Panc1 (cell line): Measurements from ENCODE around the gene HPCAL1. TPM values are rescaled to one million over a fixed set of nuclear protein-coding genes. Genes with fewer than 3 reads are reported as not detected.
A peak's percentile ranks its signal among the peaks of the same experiment; 100 is the strongest.

ENCODE experiments used
- ATAC-seq: fragments of 200-7000 bp; cut with Tn5 transposase; 2 replicates; pipeline ENCODE4 v1.9.1; 2020; ENCODE audit warnings: mild to moderate bottlenecking, moderate library complexity
- BruUV-seq: library from RNA; stranded (reverse); fragments of 400-500 nt; replicated peaks from 2 replicates; lab custom pipeline; 2021; lab: Mats Ljungman, UMichigan
- CTCF ChIA-PET: fragments of 300-600 bp; sonication (Branson Sonifier 250); formaldehyde crosslinking; loops from one replicate; lab custom pipeline; 2022; ENCODE audit warnings: antibody characterized with exemption; lab: Charles Lee
- POLR2A ChIA-PET: fragments of 300-600 bp; sonication (Branson Sonifier 250); formaldehyde crosslinking; loops from one replicate; lab custom pipeline; 2022; ENCODE audit warnings: antibody characterized with exemption; lab: Charles Lee
- DNase-seq: peaks from one replicate; pipeline ENCODE4 v3.0.0-alpha.2; 2010; ENCODE audit warnings: low read depth, low spot score
- H3K27ac ChIP-seq: 2 replicates; pipeline ENCODE4 v1.5.1; 2011; ENCODE audit warnings: mild to moderate bottlenecking, low read length, inconsistent platforms
- H3K27me3 ChIP-seq: fragments of 200-500 bp; sonication (Bioruptor generic); 2 replicates; pipeline ENCODE4 v1.6.0; 2014; ENCODE audit warnings: low read length, inconsistent platforms; ENCODE audit not compliant: control insufficient read depth, insufficient read depth
- H3K36me3 ChIP-seq: fragments of 200-500 bp; sonication (Bioruptor generic); 2 replicates; pipeline ENCODE4 v1.5.1; 2014; ENCODE audit warnings: inconsistent platforms, mild to moderate bottlenecking, low read length, moderate library complexity; ENCODE audit not compliant: control insufficient read depth, insufficient read depth
- H3K4me1 ChIP-seq: 2 replicates; pipeline ENCODE4 v1.5.1; 2011; ENCODE audit warnings: inconsistent platforms, mild to moderate bottlenecking, low read length, moderate library complexity; ENCODE audit not compliant: control insufficient read depth, insufficient read depth
- H3K4me3 ChIP-seq, 2 experiments: 2 replicates each; pipeline ENCODE4 v1.5.1; 2011 to 2012; ENCODE audit warnings: low read depth in 2 of 2, low read length in 2 of 2, mild to moderate bottlenecking in 2 of 2, inconsistent platforms in 1 of 2, moderate library complexity in 1 of 2
- H3K9me3 ChIP-seq: fragments of 200-500 bp; sonication (Bioruptor generic); 2 replicates; pipeline ENCODE4 v1.5.1; 2014; ENCODE audit warnings: low read depth, mild to moderate bottlenecking, inconsistent platforms, low read length, moderate library complexity; ENCODE audit not compliant: control insufficient read depth, insufficient read depth
- CTCF ChIP-seq: fragments of 450-650 bp; IDR thresholded peaks from 2 replicates; pipeline ENCODE4 v1.5.1; 2017; ENCODE audit warnings: mild to moderate bottlenecking
- POLR2AphosphoS5 ChIP-seq: IDR thresholded peaks from 2 replicates; pipeline ENCODE4 v1.6.1; 2012; ENCODE audit warnings: mild to moderate bottlenecking, low read depth, low read length, moderate library complexity
- REST ChIP-seq, 2 experiments: IDR thresholded peaks; 2 replicates each; pipeline ENCODE4 v1.6.1; 2011 to 2012; ENCODE audit warnings: low read depth in 2 of 2, control low read depth in 1 of 2, low read length in 1 of 2, mild to moderate bottlenecking in 1 of 2, moderate library complexity in 1 of 2; ENCODE audit not compliant: insufficient read depth in 1 of 2
- SIN3A ChIP-seq: IDR thresholded peaks from 2 replicates; pipeline ENCODE4 v1.6.1; 2012; ENCODE audit warnings: low read depth, mild to moderate bottlenecking, low read length, moderate library complexity, borderline replicate concordance; ENCODE audit not compliant: insufficient read depth
- TCF7L2 ChIP-seq: IDR thresholded peaks from 2 replicates; pipeline ENCODE4 v1.6.1; 2011; ENCODE audit warnings: mild to moderate bottlenecking, low read depth, low read length, inconsistent platforms
- in situ Hi-C: cut with HindIII; loops from 2 replicates; pipeline ENCODE4 v1.10.0; 2016; ENCODE audit warnings: low sequenced_read_pairs, low pct_unique_long_range_greater_than_20kb
- intact Hi-C: fragments of 100-400 bp; cut with micrococcal nuclease; formaldehyde crosslinking; loops from one replicate; pipeline ENCODE4 v1.10.0; 2022; ENCODE audit not compliant: unreplicated experiment
- total RNA-seq: library from RNA; stranded (reverse); gene quantifications from one replicate; pipeline ENCODE4 v1.2.1, GENCODE V29; 2021; ENCODE audit not compliant: unreplicated experiment

HPCAL1 gene
- total RNA-seq, 1 experiment from 2014 or later: 234 TPM

DNA sequence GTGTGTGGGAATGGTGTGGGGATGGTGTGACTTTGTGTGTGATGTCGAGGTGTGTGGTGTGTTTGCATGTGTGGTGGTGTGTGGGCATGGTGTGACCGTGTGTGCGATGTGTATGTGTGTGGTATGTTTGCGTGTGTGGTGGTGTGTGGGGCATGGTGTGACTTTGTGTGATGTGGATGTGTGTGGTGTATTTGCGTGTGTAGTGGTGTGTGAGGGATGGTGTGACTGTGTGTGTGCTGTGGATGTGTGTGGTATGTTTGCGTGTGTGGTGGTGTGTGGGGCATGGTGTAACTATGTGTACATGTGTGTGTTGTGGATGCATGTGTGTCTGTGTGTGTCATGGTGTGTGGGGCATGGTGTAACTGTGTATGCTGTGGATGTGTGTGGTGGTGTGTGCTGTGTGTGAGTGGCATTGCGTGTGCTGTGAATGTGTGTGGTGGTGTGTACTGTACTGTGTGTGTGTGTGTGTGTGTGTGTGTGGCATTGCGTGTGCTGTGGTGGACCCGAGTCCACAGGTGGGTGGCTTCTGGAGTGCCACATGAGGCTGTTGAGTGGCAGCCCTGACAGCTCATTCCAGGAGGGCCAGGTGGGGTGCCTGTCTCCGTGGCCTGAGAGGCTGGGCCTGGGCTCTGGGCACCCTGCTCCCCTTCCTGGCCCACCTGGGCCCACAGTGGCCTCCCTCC lies 130.7 kb downstream of the HPCAL1 start:
- BruUV-seq: TSS peak; percentile 85
- intact Hi-C loops: no loop called here
- no peaks in the 10 kb centered on the region for H3K9me3 ChIP-seq

More for the DNA sequence above, 130.7 kb downstream of the HPCAL1 start:
- TF ChIP-seq CTCF (no peak), REST (IDR thresholded peaks at IDR 0.05; ENCODE audit: insufficient read depth in 1 of 2, low read depth in 2 of 2, low read length in 1 of 2) (no peak), TCF7L2 (no peak), SIN3A (no peak), POLR2AphosphoS5 (no peak)
- H3K4me3 ChIP-seq: peak overlapping the region; percentile 23 to 40
- ChIA-PET CTCF (interaction anchor here (0.6 to 0.8 kb wide), 3 partner anchors 294 to 361 kb away, joined by 3 to 4 read pairs (median 4); no protein-coding TSS in a partner anchor), POLR2A (interaction anchor here (0.7 to 1.0 kb wide), 2 partner anchors 13 to 148 kb away, joined by 3 to 4 read pairs; no protein-coding TSS in a partner anchor)
- H3K36me3 ChIP-seq: no peaks in the 10 kb centered on the region
- in situ Hi-C loops: loop anchor here (25.0 kb wide), 1 partner anchor 321 kb away; the partner anchor contains the start of gene RRM2
- DNase-seq (no peak), ATAC-seq (no peak)
- no peaks in the 10 kb centered on the region for H3K27me3 ChIP-seq
- peak overlapping the region; percentile 72 for H3K27ac ChIP-seq
- peaks cover 49% of the 10 kb centered on the region for H3K4me1 ChIP-seq
